Measurements from ENCODE around the gene CNNM4. TPM values are rescaled to one million over a fixed set of nuclear protein-coding genes. Genes with fewer than 3 reads are reported as not detected.

The CNNM4 gene
- polyA plus RNA-seq, 2 of the 4 experiments (the other 2 are of a cell fraction), result 8.8 to 11.2 TPM

DNA sequence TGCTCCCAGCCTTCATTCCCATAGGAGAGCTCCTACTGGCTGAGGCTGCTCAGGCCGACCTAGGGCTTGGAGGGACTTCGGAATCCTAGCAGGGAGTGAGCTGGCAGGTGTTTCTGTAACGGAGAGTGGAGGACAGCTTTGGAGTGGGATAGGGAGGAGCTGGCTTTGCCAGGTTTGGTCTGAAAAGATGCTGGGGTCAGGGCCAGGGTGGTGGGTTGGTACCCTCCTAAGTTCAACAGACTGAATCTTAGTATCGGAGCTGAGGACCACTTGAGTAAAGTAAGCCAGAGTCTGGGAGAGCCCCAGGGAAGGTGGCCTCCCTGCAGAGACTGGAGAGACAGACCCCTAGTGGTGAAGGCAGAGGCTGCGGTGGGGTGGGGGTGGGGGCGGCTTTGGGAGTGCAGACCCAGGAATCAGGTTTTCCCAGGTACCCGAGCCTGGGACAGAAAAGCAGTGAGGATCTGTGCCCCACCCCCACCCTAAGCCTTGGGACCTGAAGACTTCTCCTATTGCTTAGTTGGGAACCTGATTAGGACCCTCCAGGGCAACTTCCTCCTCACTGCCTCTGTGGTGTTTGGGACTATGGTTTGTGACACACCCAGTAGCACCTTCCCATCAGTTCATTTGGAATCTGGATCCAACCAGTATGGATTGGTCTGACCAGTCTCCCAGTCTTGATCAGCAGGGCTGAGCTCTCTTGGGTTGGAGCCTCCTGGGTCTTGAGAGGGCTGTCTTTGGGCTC, 3.0 kb downstream of the CNNM4 start:
- ATAC-seq (peak in 1 of 2 experiments; percentile 49; a peak in 3 of 6 replicates), DNase-seq (ENCODE audit: low read depth in 1 of 2, low spot score in 1 of 2) (peak in 1 of 2 experiments; percentile 57), FAIRE-seq (no peak)
- no peaks in the 10 kb centered on the region for H3K9me3 ChIP-seq
- peak overlapping the region; percentile 18; the same call in 1 of the 3 replicates for H3K4me3 ChIP-seq
- WGBS (ENCODE audit: missing lambda C conversion rate), result 73% methylated on average over 5 of the region's 7 CpGs
- H3K4me1 ChIP-seq, result peaks cover 38% of the 10 kb centered on the region
- CTCF ChIA-PET, result interaction anchor here (0.5 to 13.2 kb wide), 20 partner anchors 10 to 246 kb away, joined by 3 to 186 read pairs (median 6); partner anchors contain the start of gene CNNM3
- H3K4me2 ChIP-seq, result peak overlapping the region; percentile 75
- TF ChIP-seq, protein P1, sequence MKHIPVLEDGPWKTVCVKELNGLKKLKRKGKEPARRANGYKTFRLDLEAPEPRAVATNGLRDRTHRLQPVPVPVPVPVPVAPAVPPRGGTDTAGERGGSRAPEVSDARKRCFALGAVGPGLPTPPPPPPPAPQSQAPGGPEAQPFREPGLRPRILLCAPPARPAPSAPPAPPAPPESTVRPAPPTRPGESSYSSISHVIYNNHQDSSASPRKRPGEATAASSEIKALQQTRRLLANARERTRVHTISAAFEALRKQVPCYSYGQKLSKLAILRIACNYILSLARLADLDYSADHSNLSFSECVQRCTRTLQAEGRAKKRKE (CRISPR knock-in tag; IDR thresholded peaks at IDR 0.05; ENCODE audit: low read depth), result no peak
- 0 out of 5 replicates have a peak, but pooled peaks of 1 of the 2 experiments have one; percentile 12 for TF ChIP-seq RAD21 (conservative IDR thresholded peaks at IDR 0.05 in 1 of 2, IDR thresholded peaks at IDR 0.05 in 1 of 2)
- TF ChIP-seq, protein P2, sequence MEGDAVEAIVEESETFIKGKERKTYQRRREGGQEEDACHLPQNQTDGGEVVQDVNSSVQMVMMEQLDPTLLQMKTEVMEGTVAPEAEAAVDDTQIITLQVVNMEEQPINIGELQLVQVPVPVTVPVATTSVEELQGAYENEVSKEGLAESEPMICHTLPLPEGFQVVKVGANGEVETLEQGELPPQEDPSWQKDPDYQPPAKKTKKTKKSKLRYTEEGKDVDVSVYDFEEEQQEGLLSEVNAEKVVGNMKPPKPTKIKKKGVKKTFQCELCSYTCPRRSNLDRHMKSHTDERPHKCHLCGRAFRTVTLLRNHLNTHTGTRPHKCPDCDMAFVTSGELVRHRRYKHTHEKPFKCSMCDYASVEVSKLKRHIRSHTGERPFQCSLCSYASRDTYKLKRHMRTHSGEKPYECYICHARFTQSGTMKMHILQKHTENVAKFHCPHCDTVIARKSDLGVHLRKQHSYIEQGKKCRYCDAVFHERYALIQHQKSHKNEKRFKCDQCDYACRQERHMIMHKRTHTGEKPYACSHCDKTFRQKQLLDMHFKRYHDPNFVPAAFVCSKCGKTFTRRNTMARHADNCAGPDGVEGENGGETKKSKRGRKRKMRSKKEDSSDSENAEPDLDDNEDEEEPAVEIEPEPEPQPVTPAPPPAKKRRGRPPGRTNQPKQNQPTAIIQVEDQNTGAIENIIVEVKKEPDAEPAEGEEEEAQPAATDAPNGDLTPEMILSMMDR (IDR thresholded peaks at IDR 0.05), result peak; percentile 33
- TF ChIP-seq CHD2 (IDR thresholded peaks at IDR 0.05; ENCODE audit: low read length, partially characterized antibody), result no peak
- POLR2A ChIA-PET, result interaction anchor here (1.7 kb wide), 1 partner anchor 126 kb away, joined by 4 read pairs; the partner anchor contains the start of gene KANSL3
- H3K27ac ChIP-seq, result peak overlapping the region; percentile 29 to 63; a peak in 5 of 6 replicates

DNA sequence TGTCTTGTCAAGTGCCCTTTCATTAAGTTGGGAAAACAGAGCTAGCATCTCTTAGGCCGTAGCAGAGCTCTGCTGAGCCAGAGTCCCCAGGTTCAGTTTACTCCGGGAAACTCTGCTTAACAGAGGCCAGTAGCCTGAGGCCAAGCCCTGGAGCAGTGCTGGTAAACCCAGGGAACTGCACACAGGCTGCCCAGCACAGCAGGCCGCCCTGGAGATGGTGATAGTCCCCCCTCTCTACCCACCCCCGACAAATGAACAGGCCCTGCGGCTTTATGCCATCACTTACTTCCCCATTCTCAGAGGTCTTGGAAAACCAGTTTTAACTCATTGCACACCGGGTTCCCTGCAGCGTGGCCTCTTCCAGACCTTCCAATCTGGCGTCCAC, 3.5 kb downstream of the CNNM4 start:
- peak in 1 of 2 experiments; percentile 4; a peak in 1 of 6 replicates for ATAC-seq
- 75% methylated on average over 7 of the region's 8 CpGs for WGBS (ENCODE audit: missing lambda C conversion rate)
- ChIA-PET POLR2A (interaction anchor here (1.7 kb wide), 1 partner anchor 126 kb away, joined by 4 read pairs; the partner anchor contains the start of gene KANSL3), CTCF (interaction anchor here (0.6 to 13.2 kb wide), 10 partner anchors 11 to 900 kb away, joined by 3 to 186 read pairs (median 6); partner anchors contain the start of gene ACTR1B)
- no peak for FAIRE-seq
- Histone ChIP-seq H3K4me3 (peak overlapping the region; percentile 18; the same call in 1 of the 3 replicates), H3K4me1 (peaks cover 38% of the 10 kb centered on the region), H3K9me3 (no peaks in the 10 kb centered on the region), H3K27ac (peak overlapping the region in 1 of 2 experiments; percentile 63; a peak in 4 of 6 replicates), H3K4me2 (peak overlapping the region; percentile 75)
- DNase-seq (ENCODE audit: low read depth in 1 of 2, low spot score in 1 of 2), result no peak
- TF ChIP-seq, protein P3, sequence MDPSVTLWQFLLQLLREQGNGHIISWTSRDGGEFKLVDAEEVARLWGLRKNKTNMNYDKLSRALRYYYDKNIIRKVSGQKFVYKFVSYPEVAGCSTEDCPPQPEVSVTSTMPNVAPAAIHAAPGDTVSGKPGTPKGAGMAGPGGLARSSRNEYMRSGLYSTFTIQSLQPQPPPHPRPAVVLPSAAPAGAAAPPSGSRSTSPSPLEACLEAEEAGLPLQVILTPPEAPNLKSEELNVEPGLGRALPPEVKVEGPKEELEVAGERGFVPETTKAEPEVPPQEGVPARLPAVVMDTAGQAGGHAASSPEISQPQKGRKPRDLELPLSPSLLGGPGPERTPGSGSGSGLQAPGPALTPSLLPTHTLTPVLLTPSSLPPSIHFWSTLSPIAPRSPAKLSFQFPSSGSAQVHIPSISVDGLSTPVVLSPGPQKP (IDR thresholded peaks at IDR 0.05; ENCODE audit: low read depth, low read length), result no peak
- no peak for TF ChIP-seq ESRRA (IDR thresholded peaks at IDR 0.05; ENCODE audit: borderline replicate concordance, low read length)
- TF ChIP-seq, protein P4, sequence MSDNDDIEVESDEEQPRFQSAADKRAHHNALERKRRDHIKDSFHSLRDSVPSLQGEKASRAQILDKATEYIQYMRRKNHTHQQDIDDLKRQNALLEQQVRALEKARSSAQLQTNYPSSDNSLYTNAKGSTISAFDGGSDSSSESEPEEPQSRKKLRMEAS (IDR thresholded peaks at IDR 0.05), result no peak
- TF ChIP-seq, protein P5, sequence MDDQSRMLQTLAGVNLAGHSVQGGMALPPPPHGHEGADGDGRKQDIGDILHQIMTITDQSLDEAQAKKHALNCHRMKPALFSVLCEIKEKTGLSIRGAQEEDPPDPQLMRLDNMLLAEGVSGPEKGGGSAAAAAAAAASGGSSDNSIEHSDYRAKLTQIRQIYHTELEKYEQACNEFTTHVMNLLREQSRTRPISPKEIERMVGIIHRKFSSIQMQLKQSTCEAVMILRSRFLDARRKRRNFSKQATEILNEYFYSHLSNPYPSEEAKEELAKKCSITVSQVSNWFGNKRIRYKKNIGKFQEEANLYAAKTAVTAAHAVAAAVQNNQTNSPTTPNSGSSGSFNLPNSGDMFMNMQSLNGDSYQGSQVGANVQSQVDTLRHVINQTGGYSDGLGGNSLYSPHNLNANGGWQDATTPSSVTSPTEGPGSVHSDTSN (IDR thresholded peaks at IDR 0.05), result no peak
- TF ChIP-seq RNF2 (IDR thresholded peaks at IDR 0.05; ENCODE audit: borderline replicate concordance, low read depth), result no peak
- TF ChIP-seq JUNB (IDR thresholded peaks at IDR 0.05), result no peak
- no peak for TF ChIP-seq ZNF302 (CRISPR knock-in tag; IDR thresholded peaks at IDR 0.05)
- no peak for TF ChIP-seq POLR2A (IDR thresholded peaks at IDR 0.05; ENCODE audit: low read length)
- TF ChIP-seq RFX5 (IDR thresholded peaks at IDR 0.05), result no peak
- TF ChIP-seq FOSL2 (IDR thresholded peaks at IDR 0.05), result no peak
- no peak for TF ChIP-seq FOSL2 (CRISPR knock-in tag; IDR thresholded peaks at IDR 0.05)
- TF ChIP-seq KDM1A (IDR thresholded peaks at IDR 0.05; ENCODE audit: low read depth), result no peak

All from A549 (cell line).